Lung microvascular endothelial cell (primary cell): ENCODE measurements around the gene HOXA5. TPM values are rescaled to one million over a fixed set of nuclear protein-coding genes. Genes with fewer than 3 reads are reported as not detected.

Source experiments
- DNase-seq, 2 donors: peaks; one replicate each; pipeline versions ENCODE4 v3.0.0 to v3.0.0-alpha.2; 2010; ENCODE audit warnings: low read depth in 2 of 2
- total RNA-seq: library from RNA; depleted of rRNA; stranded (reverse); fragments of >200 nt; gene quantifications from 2 replicates; pipeline ENCODE4 v1.2.1, GENCODE V29; 2014

HOXA5 gene
- total RNA-seq, result 5.8 and 7.0 TPM in 2 replicates

- DNase-seq, result peak; percentile 93 to 99
These were observed at the start of gene HOXA5 for GRCh38 chr7:27143023-27143949. Gene HOXA5 (minus strand): TSS chr7:27143681. CDS start chr7:27143607, 74 bp downstream.

DNA sequence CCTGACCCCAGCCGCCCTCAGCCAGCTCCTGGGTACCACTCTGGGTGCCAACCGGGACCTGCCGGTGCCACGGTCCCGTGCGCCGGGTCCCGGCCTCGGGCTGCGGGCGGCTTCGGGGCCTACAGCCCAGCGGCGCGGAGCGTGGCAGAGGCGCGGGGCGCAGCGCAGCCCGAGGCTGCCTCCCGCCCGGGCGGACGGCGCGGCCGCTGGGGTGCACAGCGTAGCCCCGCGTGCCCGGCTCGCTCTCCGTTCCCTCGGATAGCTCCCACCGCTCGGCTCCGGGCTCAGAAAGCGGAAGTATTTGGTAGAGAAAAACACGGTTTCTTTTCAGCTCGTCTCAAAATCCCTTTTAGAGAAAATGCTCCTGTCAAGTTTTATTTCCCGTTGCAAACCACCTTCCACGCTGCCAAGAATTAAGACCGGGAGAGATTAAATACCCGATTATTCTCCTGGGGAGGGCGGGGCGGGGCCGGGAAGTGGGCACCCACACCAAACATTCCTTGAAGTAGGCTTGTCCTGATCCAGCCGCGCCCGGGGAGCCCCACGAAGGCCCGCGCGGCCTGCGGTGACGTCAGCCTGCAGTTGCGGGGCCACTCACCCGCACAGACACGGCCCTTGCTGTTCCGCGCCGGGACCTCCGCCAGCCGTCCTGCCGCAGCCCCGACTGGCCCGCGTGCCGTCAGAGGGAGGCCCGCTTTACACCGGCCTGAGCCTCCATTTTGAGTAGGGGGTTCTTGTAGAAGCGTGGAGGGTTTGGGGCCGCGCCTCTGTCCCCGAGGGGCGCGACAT, 49.3 kb upstream of the HOXA5 start:
- DNase-seq, result no peak

DNA sequence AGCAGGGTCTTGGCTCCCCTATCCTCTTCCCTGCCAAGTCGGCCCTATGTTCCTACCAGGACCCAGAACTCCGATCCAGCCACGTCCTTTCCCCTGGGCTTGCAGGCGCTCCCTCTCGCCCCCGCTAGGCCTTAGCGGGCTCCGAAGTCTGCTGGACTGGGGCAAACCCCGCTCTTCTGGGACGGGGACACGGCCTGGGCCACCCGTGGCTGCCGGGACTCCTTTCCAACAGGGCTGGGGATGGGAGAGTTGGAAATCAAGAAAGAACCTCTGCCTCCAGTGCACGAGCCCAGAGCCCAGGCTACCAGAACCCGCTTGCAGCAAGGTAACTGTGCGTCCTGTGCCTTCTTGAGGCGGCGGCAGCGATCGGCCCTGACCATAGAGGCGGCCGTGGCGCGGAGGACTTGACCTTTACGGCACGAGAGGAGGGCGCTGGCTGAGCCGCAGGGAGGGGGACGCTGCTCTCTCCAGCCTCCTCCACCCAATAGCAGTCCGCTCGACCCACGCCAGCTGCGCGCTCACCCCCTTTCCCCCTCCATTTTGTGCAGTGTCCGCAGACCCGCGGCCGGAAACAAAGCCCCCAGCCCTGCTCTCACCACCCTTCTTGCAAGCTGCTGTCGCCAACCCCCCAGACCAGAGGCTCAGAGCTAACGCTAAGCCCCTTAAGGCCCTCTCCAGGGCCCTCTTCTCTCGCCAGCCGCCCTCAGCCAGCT, 48.5 kb upstream of the HOXA5 start:
- DNase-seq, result no peak

DNA sequence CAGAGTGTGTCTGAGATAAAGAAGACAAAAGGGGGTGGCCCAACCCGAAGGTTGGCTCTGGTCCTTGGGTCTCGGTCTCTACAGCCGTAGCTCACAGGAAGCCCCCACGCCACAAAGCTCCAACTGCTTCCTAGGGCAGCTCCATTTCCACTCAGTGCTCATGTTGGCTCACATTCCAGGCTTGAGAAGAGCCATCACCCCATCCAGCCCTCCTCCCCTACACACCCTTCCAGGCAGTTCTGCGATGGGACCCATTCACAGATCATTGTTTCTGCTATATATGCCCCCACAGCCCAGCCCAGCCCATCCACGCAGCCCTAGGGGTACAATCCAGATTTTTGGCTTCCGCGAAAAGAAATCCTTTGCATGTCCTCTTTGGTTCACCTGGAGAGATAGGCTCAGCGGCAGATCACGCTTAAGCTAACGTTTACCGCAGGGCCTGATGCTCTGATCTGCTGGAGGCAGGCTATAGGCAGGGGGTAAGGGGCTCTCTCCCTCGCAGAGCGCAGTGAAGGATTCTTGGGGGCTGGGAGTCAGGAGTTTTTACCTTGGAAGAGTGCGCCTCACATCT, 47.8 kb upstream of the HOXA5 start:
- DNase-seq, result no peak

DNA sequence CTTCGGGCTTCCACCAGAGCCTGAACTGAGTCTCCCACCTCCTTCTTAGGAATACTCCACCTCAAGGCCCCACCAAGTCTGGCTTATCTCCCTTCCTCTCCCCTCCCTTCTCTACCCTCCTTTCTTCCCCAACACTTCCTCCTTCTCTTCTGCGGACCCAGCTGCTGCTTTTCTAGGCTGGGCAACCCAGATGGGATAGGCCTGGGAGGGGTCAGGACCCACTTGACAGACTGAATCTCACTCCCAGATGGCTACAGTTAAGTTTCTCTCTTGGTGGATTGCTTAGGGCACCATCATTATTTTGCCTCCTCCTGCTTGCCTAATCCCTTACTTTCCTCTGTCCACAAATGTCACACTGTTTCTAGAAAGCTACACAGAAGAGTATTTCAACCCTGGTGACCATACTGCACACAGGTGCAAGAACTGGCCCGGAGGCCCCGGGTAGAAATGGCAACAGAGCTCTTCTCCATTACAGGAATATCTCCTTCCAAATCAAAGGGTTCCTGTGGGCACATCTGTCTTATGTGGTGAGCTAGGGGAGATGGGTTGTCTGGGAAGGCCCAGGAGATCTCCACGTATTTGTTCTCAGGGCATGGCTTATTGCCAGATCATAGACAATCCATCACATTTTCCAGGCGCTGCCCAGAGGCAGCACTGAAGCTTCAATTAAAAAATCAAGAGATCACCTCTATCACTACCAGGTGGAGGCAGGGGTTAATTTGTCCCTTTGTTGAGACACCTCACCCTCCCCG, 46.7 kb upstream of the HOXA5 start:
- no peak for DNase-seq

- DNase-seq, result no peak
These were observed 46.0 kb upstream of the HOXA5 start for GRCh38 chr7:27189295-27189996.

GRCh38 chr7:27188386-27189294, 45.2 kb upstream of the HOXA5 start:
- peak in 1 of 2 donors; percentile 47 for DNase-seq

GRCh38 chr7:27187475-27188385, 44.2 kb upstream of the HOXA5 start:
- DNase-seq, result no peak

DNA sequence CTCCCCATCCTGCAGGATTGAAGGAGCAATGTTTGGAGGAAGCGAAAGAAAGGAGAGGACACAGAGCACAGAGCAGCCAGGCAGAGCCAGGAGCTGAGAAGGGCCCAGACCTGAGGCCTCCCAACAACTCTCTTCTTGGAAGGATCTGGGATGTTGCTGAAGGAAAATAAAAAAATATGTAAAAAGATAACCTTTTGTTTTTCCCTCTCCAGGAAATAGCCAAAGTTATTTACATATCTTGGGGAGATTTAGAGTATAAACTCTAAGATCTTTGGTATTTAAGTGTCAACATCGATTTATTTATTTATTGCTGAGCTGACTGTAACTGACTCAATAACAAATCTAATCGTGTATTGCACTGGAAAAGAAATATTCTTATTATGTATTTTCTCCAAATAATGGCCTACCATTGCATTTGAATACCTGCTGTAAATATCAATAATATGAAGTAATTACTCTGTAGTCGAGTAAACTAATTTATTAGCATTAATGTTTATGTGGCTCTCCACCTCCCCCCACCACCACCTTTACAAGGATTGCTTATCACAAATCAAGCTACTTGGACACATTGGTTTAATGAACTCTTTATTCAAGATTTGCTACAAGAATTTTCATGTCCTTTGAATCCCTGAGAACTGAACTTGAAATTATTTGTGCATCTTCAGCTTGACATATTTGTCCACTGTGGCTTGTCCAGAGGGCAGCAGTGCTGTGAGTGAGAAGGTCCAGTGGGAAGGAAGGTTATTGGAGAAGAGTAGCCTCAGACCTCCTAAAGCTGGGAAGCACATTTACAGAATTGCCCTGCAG, 43.4 kb upstream of the HOXA5 start:
- DNase-seq, result no peak

DNA sequence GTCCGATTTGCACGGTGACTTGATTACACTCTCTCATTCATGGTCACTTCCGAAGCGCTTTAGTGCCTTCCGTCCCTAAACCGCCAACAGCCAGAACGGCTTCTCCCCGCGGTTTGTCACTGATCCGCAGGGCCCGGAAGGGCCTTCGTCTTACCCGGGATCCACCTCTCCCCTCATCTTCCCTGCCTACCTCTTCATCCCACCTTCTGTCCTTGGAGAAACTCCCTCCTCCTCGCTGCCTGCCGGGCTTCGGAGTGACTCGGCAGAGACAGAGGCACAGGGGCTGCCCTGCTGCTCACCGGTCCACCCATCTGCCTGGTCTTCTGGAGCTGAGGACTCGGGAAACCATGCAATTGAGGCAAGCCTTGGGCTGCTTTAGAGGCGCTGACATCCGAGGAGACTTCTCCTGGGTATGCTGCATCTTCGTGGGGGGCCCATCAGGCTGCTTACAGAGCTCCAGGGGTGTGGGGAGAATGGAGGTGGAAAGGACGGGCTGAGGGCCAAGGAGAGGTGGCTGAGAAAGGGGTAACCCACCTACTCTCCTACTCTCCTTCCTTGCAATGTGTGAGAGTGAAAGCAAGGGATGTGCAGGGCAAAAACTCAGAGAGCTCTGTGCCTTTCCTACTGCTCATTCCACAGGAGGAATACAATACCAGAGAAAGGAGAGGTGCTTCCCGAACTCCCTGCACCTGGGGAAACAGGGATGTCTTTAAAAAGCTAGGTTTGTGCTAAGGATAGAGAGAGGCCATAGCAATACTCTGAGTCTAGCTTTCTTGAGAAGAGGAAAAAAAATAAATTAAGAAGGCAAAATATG, 42.6 kb upstream of the HOXA5 start:
- no peak for DNase-seq

GRCh38 chr7:27185013-27185853, 41.8 kb upstream of the HOXA5 start, which contains the start of gene HOXA11:
Gene HOXA11 (minus strand): TSS chr7:27185232. CDS start chr7:27185144, 88 bp downstream.
- DNase-seq, result no peak

- DNase-seq, result peak in 1 of 2 donors; percentile 49
These were observed 41.0 kb upstream of the HOXA5 start for GRCh38 chr7:27184337-27185012.

DNA sequence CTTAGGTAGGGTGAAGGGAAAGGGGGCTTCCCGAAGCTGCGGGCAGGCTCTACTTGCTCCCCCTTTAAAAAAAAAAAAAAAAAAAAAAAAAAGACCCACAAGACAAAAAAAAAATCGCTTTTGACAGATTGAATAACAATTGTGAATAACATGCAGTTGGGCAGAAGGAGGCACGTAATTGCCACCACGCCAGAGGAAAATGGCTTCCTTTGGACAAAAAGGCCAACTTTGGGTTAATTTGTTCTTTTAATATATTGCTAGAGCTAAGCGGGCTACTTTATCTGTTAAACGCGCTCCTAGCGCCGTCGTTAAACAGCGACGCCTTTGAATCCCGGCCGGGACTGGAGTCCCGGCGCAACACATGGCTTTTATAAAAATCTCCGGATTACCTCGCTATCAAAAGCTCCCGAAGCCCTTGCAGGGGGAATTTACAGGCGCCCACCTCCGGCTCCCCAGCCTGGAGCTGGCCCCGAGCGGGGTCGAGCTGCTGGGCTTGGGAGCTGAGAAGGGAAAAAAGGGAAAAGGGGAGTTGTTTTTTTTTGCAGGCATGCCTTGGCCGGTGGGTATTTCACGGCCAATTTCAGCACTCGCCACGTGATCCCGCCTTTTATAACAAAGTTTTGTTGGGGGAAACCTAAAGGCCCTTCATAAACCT, 40.3 kb upstream of the HOXA5 start:
- no peak for DNase-seq
